ENCODE results near the gene HLA-DOA.

GRCh38 chr6:33015798-33016197, 6.4 kb upstream of the HLA-DOA start:
- TF ChIP-seq JUN (CRISPR knock-in tag; IDR thresholded peaks at IDR 0.05): no peak
- TF ChIP-seq, protein P1, sequence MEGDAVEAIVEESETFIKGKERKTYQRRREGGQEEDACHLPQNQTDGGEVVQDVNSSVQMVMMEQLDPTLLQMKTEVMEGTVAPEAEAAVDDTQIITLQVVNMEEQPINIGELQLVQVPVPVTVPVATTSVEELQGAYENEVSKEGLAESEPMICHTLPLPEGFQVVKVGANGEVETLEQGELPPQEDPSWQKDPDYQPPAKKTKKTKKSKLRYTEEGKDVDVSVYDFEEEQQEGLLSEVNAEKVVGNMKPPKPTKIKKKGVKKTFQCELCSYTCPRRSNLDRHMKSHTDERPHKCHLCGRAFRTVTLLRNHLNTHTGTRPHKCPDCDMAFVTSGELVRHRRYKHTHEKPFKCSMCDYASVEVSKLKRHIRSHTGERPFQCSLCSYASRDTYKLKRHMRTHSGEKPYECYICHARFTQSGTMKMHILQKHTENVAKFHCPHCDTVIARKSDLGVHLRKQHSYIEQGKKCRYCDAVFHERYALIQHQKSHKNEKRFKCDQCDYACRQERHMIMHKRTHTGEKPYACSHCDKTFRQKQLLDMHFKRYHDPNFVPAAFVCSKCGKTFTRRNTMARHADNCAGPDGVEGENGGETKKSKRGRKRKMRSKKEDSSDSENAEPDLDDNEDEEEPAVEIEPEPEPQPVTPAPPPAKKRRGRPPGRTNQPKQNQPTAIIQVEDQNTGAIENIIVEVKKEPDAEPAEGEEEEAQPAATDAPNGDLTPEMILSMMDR (IDR thresholded peaks at IDR 0.05): no peak
- TF ChIP-seq ZNF671 (CRISPR knock-in tag; IDR thresholded peaks at IDR 0.05): no peak
- TF ChIP-seq ATF1 (CRISPR knock-in tag; IDR thresholded peaks at IDR 0.05): no peak
- no peak for TF ChIP-seq ZBTB21 (CRISPR knock-in tag; IDR thresholded peaks at IDR 0.05; ENCODE audit: borderline replicate concordance)
- no peak for TF ChIP-seq IRF2 (CRISPR knock-in tag; IDR thresholded peaks at IDR 0.05; ENCODE audit: borderline replicate concordance, low read depth)
- no peak for TF ChIP-seq NR3C1 (CRISPR knock-in tag; conservative IDR thresholded peaks at IDR 0.05; ENCODE audit: low read depth)
- TF ChIP-seq, protein P2, sequence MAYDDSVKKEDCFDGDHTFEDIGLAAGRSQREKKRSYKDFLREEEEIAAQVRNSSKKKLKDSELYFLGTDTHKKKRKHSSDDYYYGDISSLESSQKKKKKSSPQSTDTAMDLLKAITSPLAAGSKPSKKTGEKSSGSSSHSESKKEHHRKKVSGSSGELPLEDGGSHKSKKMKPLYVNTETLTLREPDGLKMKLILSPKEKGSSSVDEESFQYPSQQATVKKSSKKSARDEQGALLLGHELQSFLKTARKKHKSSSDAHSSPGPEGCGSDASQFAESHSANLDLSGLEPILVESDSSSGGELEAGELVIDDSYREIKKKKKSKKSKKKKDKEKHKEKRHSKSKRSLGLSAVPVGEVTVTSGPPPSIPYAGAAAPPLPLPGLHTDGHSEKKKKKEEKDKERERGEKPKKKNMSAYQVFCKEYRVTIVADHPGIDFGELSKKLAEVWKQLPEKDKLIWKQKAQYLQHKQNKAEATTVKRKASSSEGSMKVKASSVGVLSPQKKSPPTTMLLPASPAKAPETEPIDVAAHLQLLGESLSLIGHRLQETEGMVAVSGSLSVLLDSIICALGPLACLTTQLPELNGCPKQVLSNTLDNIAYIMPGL (CRISPR knock-in tag; IDR thresholded peaks at IDR 0.05): no peak
- TF ChIP-seq RORB (CRISPR knock-in tag; IDR thresholded peaks at IDR 0.05): no peak
- TF ChIP-seq E2F1 (CRISPR knock-in tag; IDR thresholded peaks at IDR 0.05): no peak
- TF ChIP-seq, protein P3, sequence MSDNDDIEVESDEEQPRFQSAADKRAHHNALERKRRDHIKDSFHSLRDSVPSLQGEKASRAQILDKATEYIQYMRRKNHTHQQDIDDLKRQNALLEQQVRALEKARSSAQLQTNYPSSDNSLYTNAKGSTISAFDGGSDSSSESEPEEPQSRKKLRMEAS (CRISPR knock-in tag; IDR thresholded peaks at IDR 0.05): no peak
- no peak for TF ChIP-seq NFYB (CRISPR knock-in tag; conservative IDR thresholded peaks at IDR 0.05; ENCODE audit: low read depth)
- TF ChIP-seq ZBTB43 (CRISPR knock-in tag; IDR thresholded peaks at IDR 0.05): no peak

Data from WTC11 (cell line).